DND-41 (cell line): ENCODE data around the gene STAG2.

ENCODE experiments used
- CTCF ChIP-seq: IDR thresholded peaks from 2 replicates; pipeline ENCODE4 v1.5.1; 2012; ENCODE audit warnings: borderline replicate concordance, low read length, moderate library complexity, mild to moderate bottlenecking; ENCODE audit not compliant: poor library complexity, severe bottlenecking; ENCODE audit errors: extremely low read depth
- EZH2 ChIP-seq: IDR thresholded peaks from 3 replicates; pipeline ENCODE4 v1.6.1; 2012; ENCODE audit warnings: borderline replicate concordance, low read depth, mild to moderate bottlenecking, moderate library complexity, low read length, inconsistent platforms; ENCODE audit not compliant: severe bottlenecking

- TF ChIP-seq CTCF = no peak
- no peak for TF ChIP-seq EZH2
Measured at GRCh38 chrX:124097116-124097515, 135.6 kb downstream of the STAG2 start.
